Glomerular visceral epithelial cell (primary cell): ENCODE results near the gene B4GALNT4.
"Not testable (repeated sequence)": the region's sequence is repeated elsewhere in the genome, so short reads cannot be mapped to it uniquely, and the experiment has no call there.

Source experiments
- DNase-seq: peaks from one replicate; pipeline ENCODE4 v3.0.0-alpha.2; 2016; ENCODE audit errors: extremely low spot score

The B4GALNT4 gene

DNA sequence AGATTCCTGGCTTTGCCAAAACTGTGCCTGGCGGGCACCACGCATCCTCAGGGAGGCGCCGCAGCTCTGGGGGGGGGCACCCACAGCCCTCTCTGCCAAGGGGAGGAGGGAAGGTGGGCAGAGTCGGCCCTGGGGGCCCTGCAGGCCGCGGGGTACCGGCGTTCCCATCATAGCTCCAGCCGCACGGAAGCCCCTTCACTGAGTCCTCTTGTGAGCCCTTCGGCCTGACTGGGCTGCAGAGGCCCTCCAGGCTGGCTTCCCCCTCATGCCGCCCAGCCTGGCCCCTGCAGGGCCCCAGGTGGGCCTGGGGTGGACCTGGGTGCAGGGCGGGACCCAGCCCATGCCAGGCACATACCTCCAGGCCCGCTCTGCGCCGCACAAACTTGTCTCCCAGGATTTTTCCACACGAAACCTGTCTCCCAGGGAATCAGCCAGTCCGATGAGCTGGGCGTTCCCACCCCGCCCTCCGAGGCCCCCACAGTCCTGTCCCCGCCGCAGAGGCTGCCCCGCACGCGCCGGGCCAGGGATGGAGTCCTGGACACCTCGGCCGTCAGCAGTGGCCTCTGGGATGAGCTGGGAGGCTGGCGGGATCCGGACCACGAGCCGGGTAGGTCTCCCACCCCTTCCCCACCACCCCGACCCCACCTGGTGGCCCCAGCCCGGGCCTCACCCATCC, 22.9 kb downstream of the B4GALNT4 start:
- DNase-seq: no peak

- DNase-seq: peak; percentile 76
These were observed 24.1 kb downstream of the B4GALNT4 start for GRCh38 chr11:393219-394033.

DNA sequence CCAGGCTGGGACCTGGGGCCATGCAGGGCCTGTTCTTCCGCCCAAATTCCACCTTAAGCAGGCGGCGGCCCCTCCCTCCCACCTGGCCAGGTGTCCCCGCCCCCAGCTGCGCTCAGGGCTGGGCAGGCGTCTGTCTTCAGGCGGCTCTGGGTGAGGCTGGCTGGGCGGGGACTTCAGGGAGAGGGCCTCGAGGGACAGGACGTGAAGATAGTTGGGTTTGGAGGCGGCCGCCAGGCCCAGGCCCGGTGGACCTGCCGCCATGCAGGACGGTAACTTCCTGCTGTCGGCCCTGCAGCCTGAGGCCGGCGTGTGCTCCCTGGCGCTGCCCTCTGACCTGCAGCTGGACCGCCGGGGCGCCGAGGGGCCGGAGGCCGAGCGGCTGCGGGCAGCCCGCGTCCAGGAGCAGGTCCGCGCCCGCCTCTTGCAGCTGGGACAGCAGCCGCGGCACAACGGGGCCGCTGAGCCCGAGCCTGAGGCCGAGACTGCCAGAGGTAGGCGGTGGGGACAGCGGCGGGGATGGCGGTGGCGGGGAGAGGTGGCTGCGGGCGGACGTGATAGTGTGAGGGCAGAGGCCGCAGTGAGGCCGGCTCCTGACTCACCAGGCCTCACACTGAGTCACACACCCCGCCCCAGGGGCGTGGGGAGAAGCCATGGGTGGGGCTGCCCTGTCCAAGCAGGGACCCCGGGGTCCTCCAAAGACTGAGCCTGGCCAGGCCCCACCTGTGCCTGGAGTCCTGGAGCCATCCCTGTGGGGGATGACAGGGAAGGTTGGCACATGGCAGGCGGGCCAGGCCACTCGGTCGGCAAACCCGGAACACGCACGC, 24.9 kb downstream of the B4GALNT4 start, which contains the start of gene PKP3:
PKP3 (plus strand) TSS at position 176 of the 824 bp plus-strand sequence; CDS start at position 260, 84 bp downstream.
- DNase-seq: peak; percentile 63

- DNase-seq: no peak
These were observed 25.8 kb downstream of the B4GALNT4 start for GRCh38 chr11:394858-395655.

DNA sequence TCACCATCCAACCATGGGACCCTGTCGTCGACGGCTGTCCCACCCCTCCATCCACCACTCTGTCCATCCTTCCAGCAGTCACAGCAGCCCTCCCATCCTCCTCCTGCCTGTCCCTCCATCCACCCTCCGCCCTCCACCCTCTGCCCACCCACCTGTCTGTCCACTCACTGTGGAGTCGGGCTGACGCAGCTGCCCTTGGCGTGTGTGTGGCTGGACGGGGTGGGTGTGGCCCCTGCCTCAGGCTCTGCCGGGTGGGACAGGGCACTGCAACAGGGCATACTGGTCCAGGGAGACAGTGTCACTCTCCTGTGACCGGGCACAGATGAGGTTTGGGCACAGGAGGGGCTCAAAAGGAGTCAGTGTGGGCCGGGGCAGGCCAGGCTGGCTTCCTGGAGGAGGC, 26.6 kb downstream of the B4GALNT4 start:
- DNase-seq: no peak

DNA sequence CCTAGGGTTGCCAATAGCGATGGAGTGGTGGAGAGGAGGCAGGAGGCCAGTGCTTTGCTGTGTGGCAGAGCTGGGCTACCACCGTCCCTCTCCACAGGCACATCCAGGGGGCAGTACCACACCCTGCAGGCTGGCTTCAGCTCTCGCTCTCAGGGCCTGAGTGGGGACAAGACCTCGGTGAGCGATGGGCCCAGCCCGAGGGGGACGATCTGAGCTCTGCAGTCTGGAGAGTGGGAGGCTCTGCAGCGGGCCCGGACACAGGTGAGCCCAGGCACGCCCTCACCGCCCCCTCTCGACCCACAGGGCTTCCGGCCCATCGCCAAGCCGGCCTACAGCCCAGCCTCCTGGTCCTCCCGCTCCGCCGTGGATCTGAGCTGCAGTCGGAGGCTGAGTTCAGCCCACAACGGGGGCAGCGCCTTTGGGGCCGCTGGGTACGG, 27.2 kb downstream of the B4GALNT4 start:
- DNase-seq: peak; percentile 60

GRCh38 chr11:396948-397548, 27.7 kb downstream of the B4GALNT4 start:
- DNase-seq: peak; percentile 80

DNA sequence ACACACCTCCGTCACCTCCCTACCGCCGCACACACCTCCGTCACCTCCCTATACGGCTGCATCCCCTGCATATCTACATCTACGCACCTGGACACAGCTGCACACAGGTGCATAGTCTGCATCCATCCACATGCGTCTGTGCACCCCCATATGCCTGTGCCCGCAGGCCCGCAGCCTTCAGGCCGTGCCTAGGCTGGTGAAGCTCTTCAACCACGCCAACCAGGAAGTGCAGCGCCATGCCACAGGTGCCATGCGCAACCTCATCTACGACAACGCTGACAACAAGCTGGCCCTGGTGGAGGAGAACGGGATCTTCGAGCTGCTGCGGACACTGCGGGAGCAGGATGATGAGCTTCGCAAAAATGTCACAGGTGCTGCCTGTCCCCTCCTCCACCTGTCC, 29.5 kb downstream of the B4GALNT4 start:
- DNase-seq: no peak

DNA sequence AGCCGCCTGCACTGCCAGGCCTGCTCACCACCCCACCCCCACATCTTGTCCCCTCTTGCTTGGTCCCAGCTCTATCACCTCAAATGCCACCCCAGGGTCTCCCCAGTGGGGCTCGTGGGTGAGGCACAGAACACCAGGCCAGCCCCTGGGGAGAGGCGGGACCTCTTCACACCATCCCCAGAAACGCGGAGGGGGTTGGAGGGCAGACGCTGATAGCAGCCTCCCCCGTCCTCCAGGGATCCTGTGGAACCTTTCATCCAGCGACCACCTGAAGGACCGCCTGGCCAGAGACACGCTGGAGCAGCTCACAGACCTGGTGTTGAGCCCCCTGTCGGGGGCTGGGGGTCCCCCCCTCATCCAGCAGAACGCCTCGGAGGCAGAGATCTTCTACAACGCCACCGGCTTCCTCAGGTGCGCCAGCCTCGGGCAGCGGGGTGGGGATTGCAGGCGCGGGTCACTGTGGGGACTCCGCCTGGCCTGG, 30.5 kb downstream of the B4GALNT4 start:
- DNase-seq: no peak

- no peak for DNase-seq
These were observed 31.0 kb downstream of the B4GALNT4 start for GRCh38 chr11:400241-400689.

DNA sequence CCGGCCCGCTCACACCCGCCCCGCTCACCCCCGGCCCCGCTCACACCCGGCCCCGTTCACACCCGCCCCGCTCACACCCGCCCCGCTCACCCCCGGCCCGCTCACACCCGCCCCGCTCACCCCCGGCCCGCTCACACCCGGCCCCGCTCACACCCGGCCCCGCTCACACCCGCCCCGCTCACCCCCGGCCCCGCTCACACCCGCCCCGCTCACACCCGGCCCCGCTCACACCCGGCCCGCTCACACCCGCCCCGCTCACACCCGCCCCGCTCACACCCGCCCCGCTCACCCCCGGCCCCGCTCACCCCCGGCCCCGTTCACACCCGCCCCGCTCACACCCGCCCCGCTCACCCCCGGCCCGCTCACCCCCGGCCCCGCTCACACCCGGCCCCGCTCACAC, 31.9 kb downstream of the B4GALNT4 start:
- not testable (repeated sequence) for DNase-seq

DNA sequence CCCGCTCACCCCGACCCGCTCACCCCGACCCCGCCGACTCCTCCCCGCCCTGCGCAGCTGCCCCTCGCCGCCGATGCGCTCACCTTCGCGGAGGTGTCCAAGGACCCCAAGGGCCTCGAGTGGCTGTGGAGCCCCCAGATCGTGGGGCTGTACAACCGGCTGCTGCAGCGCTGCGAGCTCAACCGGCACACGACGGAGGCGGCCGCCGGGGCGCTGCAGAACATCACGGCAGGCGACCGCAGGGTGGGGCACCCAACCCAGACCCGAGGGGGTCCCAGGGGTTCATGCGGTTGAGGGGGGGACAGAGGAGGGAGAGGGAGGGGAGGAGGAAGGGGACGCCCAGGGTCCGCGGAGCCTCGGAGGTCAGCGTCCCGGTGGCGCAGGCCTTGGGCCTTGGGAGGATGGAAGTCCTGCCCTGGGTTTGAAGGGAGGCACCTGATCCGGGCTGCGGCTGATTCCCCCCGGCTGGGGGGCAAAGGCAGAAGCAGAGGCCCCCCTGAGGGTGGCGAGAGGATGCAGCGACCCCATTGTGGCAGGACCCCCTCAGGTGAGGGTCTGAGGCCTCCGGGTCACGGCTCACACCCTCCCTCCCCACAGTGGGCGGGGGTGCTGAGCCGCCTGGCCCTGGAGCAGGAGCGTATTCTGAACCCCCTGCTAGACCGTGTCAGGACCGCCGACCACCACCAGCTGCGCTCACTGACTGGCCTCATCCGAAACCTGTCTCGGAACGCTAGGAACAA, 33.9 kb downstream of the B4GALNT4 start:
- no peak for DNase-seq

DNA sequence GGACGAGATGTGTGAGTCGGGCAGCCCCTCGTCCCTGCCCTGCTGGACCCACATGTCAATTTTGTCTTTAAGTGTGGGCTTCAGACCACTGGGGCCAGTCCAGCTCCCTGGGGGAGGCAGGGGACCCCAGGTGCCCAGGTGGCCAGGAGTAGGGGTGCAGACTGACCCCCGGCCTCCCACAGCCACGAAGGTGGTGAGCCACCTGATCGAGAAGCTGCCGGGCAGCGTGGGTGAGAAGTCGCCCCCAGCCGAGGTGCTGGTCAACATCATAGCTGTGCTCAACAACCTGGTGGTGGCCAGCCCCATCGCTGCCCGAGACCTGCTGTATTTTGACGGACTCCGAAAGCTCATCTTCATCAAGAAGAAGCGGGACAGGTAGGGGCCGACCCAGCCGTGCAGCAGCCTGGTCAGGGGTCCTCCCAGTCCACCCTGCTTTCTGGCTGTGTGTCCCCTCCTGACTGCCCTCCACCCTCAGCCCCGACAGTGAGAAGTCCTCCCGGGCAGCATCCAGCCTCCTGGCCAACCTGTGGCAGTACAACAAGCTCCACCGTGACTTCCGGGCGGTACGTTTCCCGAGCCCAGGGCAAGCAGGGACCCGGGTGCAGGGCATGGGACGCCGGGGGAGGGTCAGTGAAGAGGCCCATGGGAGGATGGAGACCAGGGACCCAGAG, 34.6 kb downstream of the B4GALNT4 start:
- DNase-seq: no peak

DNA sequence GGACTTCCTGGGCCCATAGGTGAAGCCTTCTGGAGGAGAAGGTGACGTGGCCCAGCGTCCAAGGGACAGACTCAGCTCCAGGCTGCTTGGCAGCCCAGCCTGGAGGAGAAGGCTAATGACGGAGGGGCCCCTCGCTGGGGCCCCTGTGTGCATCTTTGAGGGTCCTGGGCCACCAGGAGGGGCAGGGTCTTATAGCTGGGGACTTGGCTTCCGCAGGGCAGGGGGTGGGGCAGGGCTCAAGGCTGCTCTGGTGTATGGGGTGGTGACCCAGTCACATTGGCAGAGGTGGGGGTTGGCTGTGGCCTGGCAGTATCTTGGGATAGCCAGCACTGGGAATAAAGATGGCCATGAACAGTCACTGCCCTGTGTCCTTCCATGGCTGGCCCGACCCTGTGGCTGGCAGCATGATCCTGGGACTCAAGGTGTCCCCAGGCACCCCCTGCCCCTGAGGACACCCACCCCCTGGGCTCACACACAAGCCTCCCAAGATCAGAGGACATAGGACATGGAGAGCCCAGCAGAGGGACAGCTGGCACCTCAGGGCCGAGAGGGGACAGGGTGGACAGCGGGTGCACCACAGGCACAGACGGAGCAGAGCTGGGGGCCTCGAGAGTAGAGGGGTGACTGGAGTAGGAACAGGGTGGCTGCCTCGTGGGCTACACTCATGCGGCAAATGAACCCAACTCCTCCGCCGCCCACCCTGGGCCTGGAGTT, 35.4 kb downstream of the B4GALNT4 start:
- no peak for DNase-seq

DNA sequence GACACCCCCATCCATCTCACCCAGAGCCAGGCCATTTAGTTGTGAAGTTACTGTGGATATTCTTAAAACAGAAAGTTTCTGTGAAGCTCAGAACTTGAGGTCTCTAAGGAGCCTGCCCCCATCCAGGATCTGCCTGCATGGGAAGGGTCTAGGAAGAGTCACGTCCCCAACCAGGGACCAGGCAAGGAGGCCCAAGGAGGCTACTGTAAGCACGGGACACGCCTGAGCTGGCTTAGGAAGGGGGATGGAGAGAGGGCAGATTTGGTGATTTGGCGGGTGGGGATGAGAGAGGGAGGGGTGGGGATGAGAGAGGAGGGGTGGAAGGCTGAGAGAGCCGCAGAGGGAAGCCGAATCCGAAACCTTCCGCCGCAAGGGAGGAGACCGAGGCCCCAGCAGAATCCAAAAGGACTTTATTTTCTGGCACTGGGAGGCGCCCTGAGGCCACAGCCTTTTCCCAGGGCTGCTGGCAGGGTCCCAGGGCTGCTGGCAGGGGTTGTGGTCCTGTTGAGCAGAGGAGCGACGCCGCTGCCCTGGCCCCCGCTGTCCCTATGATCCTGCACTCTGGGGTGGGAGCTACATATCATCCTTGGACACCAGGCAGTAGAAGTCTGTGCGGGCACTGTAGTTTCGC, 36.1 kb downstream of the B4GALNT4 start:
- no peak for DNase-seq

DNA sequence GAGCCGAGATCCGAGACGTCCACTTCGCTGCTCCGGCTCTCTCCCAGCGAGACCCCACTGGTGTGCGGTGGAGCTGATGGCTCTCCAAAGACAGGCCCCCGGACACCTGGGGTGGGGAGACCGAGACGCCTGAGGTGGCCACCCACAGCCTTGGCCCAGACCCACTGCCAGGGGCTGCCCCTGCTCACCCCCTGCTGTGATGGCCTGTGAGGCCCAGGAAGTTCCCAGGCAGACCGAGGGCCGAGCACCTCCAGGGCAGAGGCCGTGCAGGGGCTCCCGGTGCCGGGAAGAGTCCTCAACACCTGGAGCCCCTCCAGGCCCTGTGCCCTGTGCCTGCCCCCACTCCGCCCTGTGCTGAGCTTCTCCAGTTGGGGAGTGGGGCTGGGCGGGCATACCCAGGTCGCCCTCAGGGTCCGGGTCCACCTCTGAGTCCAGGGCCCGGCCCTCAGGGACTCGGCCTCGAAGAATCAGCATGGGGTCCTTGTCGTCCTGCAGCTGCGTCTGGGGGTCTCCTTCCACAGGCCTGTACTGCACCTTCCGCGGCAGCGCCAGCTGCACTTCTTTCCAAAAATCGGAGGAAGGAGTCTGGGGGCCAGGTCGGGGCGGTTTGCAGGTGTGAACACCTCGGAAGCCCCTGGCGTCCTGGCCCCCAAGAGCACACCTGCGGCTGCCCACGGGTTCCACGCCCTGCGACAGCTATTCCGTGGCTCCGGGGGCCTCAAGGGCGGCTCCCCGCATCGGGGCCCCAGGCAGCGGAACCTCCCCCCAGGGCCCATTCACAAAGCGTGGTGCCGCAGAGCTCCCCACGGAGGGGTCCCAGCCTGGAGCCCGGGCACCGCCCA, 36.9 kb downstream of the B4GALNT4 start:
- no peak for DNase-seq
